22Rv1 (cell line): ENCODE measurements around the gene PGM1.

ENCODE experiments used
- H3K27ac ChIP-seq: fragments of 450-650 bp; 2 replicates; pipeline ENCODE4 v1.5.1; 2017
- CTCF ChIP-seq: fragments of 450-650 bp; IDR thresholded peaks from 2 replicates; pipeline ENCODE4 v1.5.1; 2017; ENCODE audit warnings: mild to moderate bottlenecking
- ZFX ChIP-seq: fragments of 450-650 bp; IDR thresholded peaks from 2 replicates; pipeline ENCODE4 v1.6.1; 2017; ENCODE audit warnings: antibody characterized with exemption, borderline replicate concordance

PGM1 gene

GRCh38 chr1:63593303-63593885 is at the start of gene PGM1:
TSS of gene PGM1 (plus strand) at chr1:63593411. CDS start at chr1:63593489, 78 bp downstream.
- H3K27ac ChIP-seq = peak within 1 kb of the TSS; percentile 73

GRCh38 chr1:63545780-63546179 is 47.4 kb upstream of the PGM1 start:
- TF ChIP-seq CTCF = no peak
- no peak overlapping the region for H3K27ac ChIP-seq

More at GRCh38 chr1:63593303-63593885, at the start of gene PGM1:
- TF ChIP-seq CTCF (no peak), ZFX (no peak)

- TF ChIP-seq ZFX (no peak), CTCF (no peak)
- H3K27ac ChIP-seq = no peak overlapping the region
Observed at GRCh38 chr1:63547621-63548294, 45.5 kb upstream of the PGM1 start.

GRCh38 chr1:63548303-63548702 is 44.9 kb upstream of the PGM1 start:
- H3K27ac ChIP-seq = no peak overlapping the region
- TF ChIP-seq ZFX (no peak), CTCF (no peak)

GRCh38 chr1:63548877-63549276 is 44.3 kb upstream of the PGM1 start:
- no peak overlapping the region for H3K27ac ChIP-seq
- TF ChIP-seq CTCF (no peak), ZFX (no peak)

GRCh38 chr1:63555480-63555879 is 37.7 kb upstream of the PGM1 start:
- no peak overlapping the region for H3K27ac ChIP-seq
- TF ChIP-seq ZFX (no peak), CTCF (no peak)

GRCh38 chr1:63557365-63557987 is 35.7 kb upstream of the PGM1 start:
- TF ChIP-seq ZFX = no peak
- TF ChIP-seq CTCF = peak; percentile 74
- H3K27ac ChIP-seq = no peak overlapping the region
